ENCODE data around the gene PRMT3. TPM values are rescaled to one million over a fixed set of nuclear protein-coding genes. Genes with fewer than 3 reads are reported as not detected.
A peak's percentile ranks its signal among the peaks of the same experiment; 100 is the strongest.
"Not testable (repeated sequence)": the region's sequence is repeated elsewhere in the genome, so short reads cannot be mapped to it uniquely, and the experiment has no call there.

The PRMT3 gene
- 10 to 100 TPM; 47.2 to 49.9 TPM for total RNA-seq

GRCh38 chr11:20387261-20388095 lies at the start of gene PRMT3:
Gene PRMT3 (plus strand): TSS chr11:20387716. CDS start chr11:20387747, 31 bp downstream.
- Mint-ChIP-seq H3K9me3 (no peaks in the 10 kb centered on the region), H3K36me3 (peaks cover 34% of the 10 kb centered on the region), H3K27me3 (no peaks in the 10 kb centered on the region), H3K4me1 (peaks cover 7% of the 10 kb centered on the region), H3K27ac (peak within 1 kb of the TSS; percentile 98), H3K4me3 (peak within 1 kb of the TSS; percentile 95)
- DNase-seq = peak; percentile 98

- H3K9me3 Mint-ChIP-seq = no peaks in the 10 kb centered on the region
- no peak overlapping the region for H3K27ac Mint-ChIP-seq
- DNase-seq = no peak
- no peaks in the 10 kb centered on the region for H3K36me3 Mint-ChIP-seq
- H3K4me1 Mint-ChIP-seq = peaks cover 4% of the 10 kb centered on the region
- peaks cover 61% of the 10 kb centered on the region for H3K27me3 Mint-ChIP-seq
- H3K4me3 Mint-ChIP-seq = no peak overlapping the region
These were observed 45.0 kb upstream of the PRMT3 start for GRCh38 chr11:20342347-20343141.

- H3K4me1 Mint-ChIP-seq = peaks cover 3% of the 10 kb centered on the region
- no peak for DNase-seq
- no peaks in the 10 kb centered on the region for H3K36me3 Mint-ChIP-seq
- no peak overlapping the region for H3K27ac Mint-ChIP-seq
- H3K4me3 Mint-ChIP-seq = no peak overlapping the region
- peaks cover 3% of the 10 kb centered on the region for H3K27me3 Mint-ChIP-seq
- H3K9me3 Mint-ChIP-seq = no peaks in the 10 kb centered on the region
These were observed 36.4 kb upstream of the PRMT3 start for GRCh38 chr11:20351136-20351535.

- Mint-ChIP-seq H3K27me3 (peaks cover 3% of the 10 kb centered on the region), H3K4me3 (no peak overlapping the region), H3K27ac (no peak overlapping the region), H3K9me3 (no peaks in the 10 kb centered on the region), H3K4me1 (peaks cover 3% of the 10 kb centered on the region), H3K36me3 (no peaks in the 10 kb centered on the region)
- no peak for DNase-seq
These were observed 35.7 kb upstream of the PRMT3 start for GRCh38 chr11:20351751-20352262.

- Mint-ChIP-seq H3K9me3 (no peaks in the 10 kb centered on the region), H3K36me3 (no peaks in the 10 kb centered on the region), H3K27ac (no peak overlapping the region), H3K4me3 (no peak overlapping the region), H3K27me3 (no peaks in the 10 kb centered on the region), H3K4me1 (peaks cover 3% of the 10 kb centered on the region)
- peak; percentile 19 for DNase-seq
These were observed 33.6 kb upstream of the PRMT3 start for GRCh38 chr11:20353829-20354434.

GRCh38 chr11:20355221-20356219 lies 32.0 kb upstream of the PRMT3 start:
- Mint-ChIP-seq H3K9me3 (no peaks in the 10 kb centered on the region), H3K27ac (no peak overlapping the region), H3K4me1 (peaks cover 5% of the 10 kb centered on the region), H3K27me3 (no peaks in the 10 kb centered on the region), H3K36me3 (peaks cover 7% of the 10 kb centered on the region), H3K4me3 (no peak overlapping the region)
- peak; percentile 19 for DNase-seq

GRCh38 chr11:20357150-20357549 lies 30.4 kb upstream of the PRMT3 start:
- H3K27me3 Mint-ChIP-seq = no peaks in the 10 kb centered on the region
- peaks cover 13% of the 10 kb centered on the region for H3K4me1 Mint-ChIP-seq
- H3K9me3 Mint-ChIP-seq = peaks cover 3% of the 10 kb centered on the region

GRCh38 chr11:20360650-20361049 lies 26.9 kb upstream of the PRMT3 start:
- DNase-seq = peak; percentile 21
- H3K9me3 Mint-ChIP-seq = peaks cover 4% of the 10 kb centered on the region
- no peaks in the 10 kb centered on the region for H3K27me3 Mint-ChIP-seq
- peaks cover 27% of the 10 kb centered on the region for H3K36me3 Mint-ChIP-seq
- H3K4me3 Mint-ChIP-seq = peak overlapping the region; percentile 70
- peaks cover 38% of the 10 kb centered on the region for H3K4me1 Mint-ChIP-seq
- peak overlapping the region; percentile 79 for H3K27ac Mint-ChIP-seq

More at GRCh38 chr11:20357150-20357549, 30.4 kb upstream of the PRMT3 start:
- Mint-ChIP-seq H3K36me3 (peaks cover 12% of the 10 kb centered on the region), H3K27ac (no peak overlapping the region), H3K4me3 (no peak overlapping the region)
- no peak for DNase-seq

GRCh38 chr11:20362481-20362880 lies 25.0 kb upstream of the PRMT3 start:
- no peaks in the 10 kb centered on the region for H3K27me3 Mint-ChIP-seq
- H3K4me1 Mint-ChIP-seq = peaks cover 52% of the 10 kb centered on the region
- H3K4me3 Mint-ChIP-seq = no peak overlapping the region
- peaks cover 41% of the 10 kb centered on the region for H3K36me3 Mint-ChIP-seq
- H3K27ac Mint-ChIP-seq = peak overlapping the region; percentile 74
- peaks cover 4% of the 10 kb centered on the region for H3K9me3 Mint-ChIP-seq
- no peak for DNase-seq

- H3K36me3 Mint-ChIP-seq = peaks cover 43% of the 10 kb centered on the region
These were observed 24.4 kb upstream of the PRMT3 start for GRCh38 chr11:20363149-20363499.

GRCh38 chr11:20363500-20364340 lies 23.8 kb upstream of the PRMT3 start, which contains the start of gene HTATIP2:
Gene HTATIP2 (plus strand): TSS chr11:20363714. CDS start chr11:20364238, 524 bp downstream.
- Mint-ChIP-seq H3K27me3 (no peaks in the 10 kb centered on the region), H3K27ac (peak within 1 kb of the TSS; percentile 82), H3K36me3 (peaks cover 49% of the 10 kb centered on the region), H3K9me3 (peaks cover 4% of the 10 kb centered on the region), H3K4me1 (peaks cover 60% of the 10 kb centered on the region), H3K4me3 (peak within 1 kb of the TSS; percentile 83)
- peak; percentile 79 for DNase-seq

More at GRCh38 chr11:20363149-20363499, 24.4 kb upstream of the PRMT3 start:
- peak overlapping the region; percentile 74 for H3K27ac Mint-ChIP-seq
- peaks cover 55% of the 10 kb centered on the region for H3K4me1 Mint-ChIP-seq
- H3K27me3 Mint-ChIP-seq = no peaks in the 10 kb centered on the region
- H3K4me3 Mint-ChIP-seq = peak overlapping the region; percentile 83
- peaks cover 4% of the 10 kb centered on the region for H3K9me3 Mint-ChIP-seq
- DNase-seq = no peak

GRCh38 chr11:20364341-20364792 lies 23.1 kb upstream of the PRMT3 start:
- Mint-ChIP-seq H3K36me3 (peaks cover 53% of the 10 kb centered on the region), H3K27ac (peak overlapping the region; percentile 82), H3K4me3 (peak overlapping the region; percentile 83), H3K27me3 (no peaks in the 10 kb centered on the region), H3K4me1 (peaks cover 61% of the 10 kb centered on the region), H3K9me3 (peaks cover 4% of the 10 kb centered on the region)
- DNase-seq = no peak

GRCh38 chr11:20365465-20365864 lies 22.1 kb upstream of the PRMT3 start:
- Mint-ChIP-seq H3K36me3 (peaks cover 57% of the 10 kb centered on the region), H3K4me1 (peaks cover 62% of the 10 kb centered on the region), H3K4me3 (peak overlapping the region; percentile 83)
- H3K27ac Mint-ChIP-seq, H3K27me3 Mint-ChIP-seq, H3K9me3 Mint-ChIP-seq, DNase-seq: not testable (repeated sequence)
